B cell (primary cell): Measurements from ENCODE around the gene COA8. TPM values are rescaled to one million over a fixed set of nuclear protein-coding genes. Genes with fewer than 3 reads are reported as not detected.

Source experiments
- ATAC-seq: fragments of 200-7000 bp; cut with Tn5 transposase; one replicate; pipeline ENCODE4 v1.10.0; 2021; ENCODE audit warnings: low read depth, mild to moderate bottlenecking, moderate number of reproducible peaks, moderate library complexity
- CTCF ChIA-PET: fragments of 350-600 bp; sonication (Branson Sonifier 250); formaldehyde crosslinking; loops from one replicate; lab custom pipeline; 2021; ENCODE audit warnings: antibody characterized with exemption, inconsistent platforms; lab: Charles Lee
- POLR2A ChIA-PET: fragments of 350-600 bp; sonication (Branson Sonifier 250); formaldehyde crosslinking; loops from one replicate; lab custom pipeline; 2021; ENCODE audit warnings: antibody characterized with exemption; lab: Charles Lee
- DNase-seq: peaks from one replicate; pipeline ENCODE4 v3.0.0; 2013
- H2AFZ ChIP-seq: 2 replicates; pipeline ENCODE4 v1.6.1; 2012; ENCODE audit warnings: mild to moderate bottlenecking, low read depth, low read length; ENCODE audit not compliant: insufficient read depth, poor library complexity, severe bottlenecking
- H3K27ac ChIP-seq, 2 donors: 1 replicate in 1 of 2; 2 replicates in 1 of 2; pipeline ENCODE4 v1.5.1; 2012 to 2013; ENCODE audit warnings: low read length in 2 of 2, mild to moderate bottlenecking in 2 of 2, moderate library complexity in 1 of 2
- H3K27me3 ChIP-seq, 4 experiments: fragments of 200-600 bp in 1 of 4; sonication (generic) in 1 of 4; replicated peaks in 1 of 4; 1 replicate in 2 of 4; 2 replicates in 2 of 4; pipeline versions ENCODE4 v1.6.1 to v1.7.0; 2013 to 2016; ENCODE audit warnings: low read length in 3 of 4, mild to moderate bottlenecking in 2 of 4, mixed read lengths in 1 of 4, moderate library complexity in 1 of 4; ENCODE audit not compliant: insufficient read depth in 4 of 4, control insufficient read depth in 3 of 4; ENCODE audit errors: control extremely low read depth in 1 of 4
- H3K36me3 ChIP-seq, 2 experiments: replicated peaks in 1 of 2; 1 replicate in 1 of 2; 2 replicates in 1 of 2; pipeline versions ENCODE4 v1.6.1 to v1.7.1; 2013; ENCODE audit warnings: low read length in 1 of 2; ENCODE audit not compliant: insufficient read depth in 2 of 2, control insufficient read depth in 1 of 2; ENCODE audit errors: control extremely low read depth in 1 of 2, extremely low read depth in 1 of 2
- H3K4me1 ChIP-seq, 2 donors: fragments of 200-600 bp in 1 of 2; sonication (generic) in 1 of 2; 1 replicate in 1 of 2; 2 replicates in 1 of 2; pipeline versions ENCODE4 v1.5.1 to v1.6.1; 2013 to 2017; ENCODE audit warnings: low read length in 2 of 2; ENCODE audit not compliant: control insufficient read depth in 2 of 2, insufficient read depth in 2 of 2
- H3K4me2 ChIP-seq: replicated peaks from 2 replicates; pipeline ENCODE3; 2012; ENCODE audit warnings: mild to moderate bottlenecking, low read depth, low read length; ENCODE audit not compliant: poor library complexity, severe bottlenecking
- H3K4me3 ChIP-seq, 5 experiments: fragments of 200-600 bp in 1 of 5; sonication (generic) in 1 of 5; 1 replicate in 3 of 5; 2 replicates in 2 of 5; pipeline versions ENCODE4 v1.5.1 to v1.7.0; 2011 to 2016; ENCODE audit warnings: low read length in 4 of 5, mild to moderate bottlenecking in 4 of 5, low read depth in 2 of 5, control low read depth in 1 of 5, moderate library complexity in 1 of 5; ENCODE audit not compliant: insufficient read depth in 1 of 5; ENCODE audit errors: control extremely low read depth in 1 of 5, extremely low read depth in 1 of 5
- H3K79me2 ChIP-seq: fragments of 200-600 bp; sonication (generic); one replicate; pipeline ENCODE4 v1.6.0; 2016; ENCODE audit warnings: low read length; ENCODE audit not compliant: control insufficient read depth, insufficient read depth
- H3K9ac ChIP-seq: fragments of 200-600 bp; sonication (generic); 2 replicates; pipeline ENCODE4 v1.6.1; 2017; ENCODE audit warnings: mild to moderate bottlenecking, low read length, moderate library complexity
- H3K9me3 ChIP-seq, 3 donors: one replicate each; pipeline versions ENCODE4 v1.6.1 to v1.7.1; 2013; ENCODE audit warnings: low read length in 2 of 3; ENCODE audit not compliant: control insufficient read depth in 2 of 3, insufficient read depth in 1 of 3; ENCODE audit errors: control extremely low read depth in 1 of 3
- H4K20me1 ChIP-seq: 2 replicates; pipeline ENCODE4 v1.6.0; 2012; ENCODE audit warnings: mild to moderate bottlenecking, low read length; ENCODE audit not compliant: insufficient read depth, control insufficient read depth, poor library complexity, severe bottlenecking
- H3K27ac Mint-ChIP-seq: one replicate; pipeline ENCODE4 v1.8.0; 2021; ENCODE audit warnings: mixed read lengths
- H3K27me3 Mint-ChIP-seq: one replicate; pipeline ENCODE4 v1.8.0; 2021; ENCODE audit warnings: mixed read lengths
- H3K4me1 Mint-ChIP-seq: one replicate; pipeline ENCODE4 v1.8.0; 2021; ENCODE audit warnings: mixed read lengths
- H3K4me3 Mint-ChIP-seq: one replicate; pipeline ENCODE4 v1.8.0; 2021; ENCODE audit warnings: mixed read lengths
- H3K9me3 Mint-ChIP-seq: one replicate; pipeline ENCODE4 v1.8.0; 2022; ENCODE audit warnings: mixed read lengths; ENCODE audit not compliant: insufficient read depth
- EZH2 ChIP-seq: IDR thresholded peaks from 2 replicates; pipeline ENCODE4 v1.6.1; 2012; ENCODE audit warnings: borderline replicate concordance, low read depth, mild to moderate bottlenecking, moderate library complexity, low read length; ENCODE audit not compliant: insufficient read depth, poor library complexity, severe bottlenecking
- WGBS: methylation state at CpG from one replicate; pipeline ENCODE4 v1.1.5; 2013; ENCODE audit warnings: missing lambda C conversion rate; ENCODE audit not compliant: insufficient coverage; 5-methylcytosine and 5-hydroxymethylcytosine counted together
- intact Hi-C: fragments of 100-400 bp; cut with micrococcal nuclease; formaldehyde crosslinking; loops from one replicate; pipeline ENCODE4 v1.10.0; 2022
- polyA plus RNA-seq: library from polyadenylated mRNA; depleted of rRNA; stranded (reverse); fragments of >200 nt; gene quantifications from 2 replicates; pipeline ENCODE4 v1.2.3, GENCODE V29; 2012
- total RNA-seq, 2 donors: library from RNA; stranded (reverse); fragments of 120-200 nt in 1 of 2; gene quantifications; 1 replicate in 1 of 2; 2 replicates in 1 of 2; pipeline versions ENCODE4 v1.2.3 to v1.2.4, GENCODE V29; 2013 to 2022
- TF ChIP-seq, protein P1 (sequence below): fragments of 200-600 bp; IDR thresholded peaks from one replicate; pipeline ENCODE4 v1.8.0; 2022; ENCODE audit warnings: antibody characterized with exemption, mild to moderate bottlenecking

The COA8 gene
- total and polyA plus RNA-seq, 2 donors (not counting 1 experiment from before 2014, with no cell fraction given) = 7.5 to 24.9 TPM

DNA sequence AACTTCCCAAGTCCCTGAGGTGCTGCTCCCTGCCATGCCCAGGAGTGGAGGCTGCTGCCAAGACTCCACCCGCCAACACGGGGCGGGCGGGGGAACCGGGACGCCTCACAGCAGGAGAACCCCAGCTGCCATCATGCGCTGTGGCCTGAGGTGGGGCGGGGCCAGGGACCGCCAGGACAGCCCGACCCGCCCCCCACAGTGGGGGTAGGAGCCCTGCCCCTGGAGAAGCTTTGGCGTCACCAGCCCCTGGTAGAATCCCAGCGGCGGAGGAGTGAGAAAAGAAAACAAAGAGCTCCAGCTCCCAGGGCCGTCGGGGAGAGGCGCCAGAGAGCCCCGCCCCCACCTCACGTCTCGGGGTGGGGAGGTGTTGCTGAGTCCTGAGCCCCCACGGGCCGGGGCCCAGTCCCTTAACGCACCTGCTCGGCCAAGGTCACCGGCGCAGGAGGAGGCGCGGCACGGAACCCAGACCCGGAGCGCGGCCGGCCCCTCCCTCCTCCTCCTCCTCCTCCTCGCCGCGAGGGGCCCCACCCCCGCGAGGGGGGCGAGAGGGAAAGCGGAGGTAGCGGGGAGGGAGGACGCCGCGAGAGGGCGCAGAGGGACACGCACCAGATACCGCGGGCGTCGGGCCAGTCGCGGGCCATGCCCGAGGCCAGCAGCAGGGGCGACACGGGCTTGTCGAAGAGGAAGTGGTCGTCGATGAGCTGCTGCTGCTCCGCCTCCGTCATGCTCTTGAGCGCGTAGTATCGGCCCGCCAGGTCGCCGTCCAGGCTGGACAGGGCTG, 41.9 kb upstream of the COA8 start:
- 2% methylated on average over 54 of the region's 66 CpGs for WGBS
- peaks cover 22 to 31% of the 10 kb centered on the region in 2 donors for H3K4me1 ChIP-seq
- H3K9me3 ChIP-seq = peaks cover 0 to 14% (median 0%) of the 10 kb centered on the region in 3 donors
- TF ChIP-seq, protein P1, sequence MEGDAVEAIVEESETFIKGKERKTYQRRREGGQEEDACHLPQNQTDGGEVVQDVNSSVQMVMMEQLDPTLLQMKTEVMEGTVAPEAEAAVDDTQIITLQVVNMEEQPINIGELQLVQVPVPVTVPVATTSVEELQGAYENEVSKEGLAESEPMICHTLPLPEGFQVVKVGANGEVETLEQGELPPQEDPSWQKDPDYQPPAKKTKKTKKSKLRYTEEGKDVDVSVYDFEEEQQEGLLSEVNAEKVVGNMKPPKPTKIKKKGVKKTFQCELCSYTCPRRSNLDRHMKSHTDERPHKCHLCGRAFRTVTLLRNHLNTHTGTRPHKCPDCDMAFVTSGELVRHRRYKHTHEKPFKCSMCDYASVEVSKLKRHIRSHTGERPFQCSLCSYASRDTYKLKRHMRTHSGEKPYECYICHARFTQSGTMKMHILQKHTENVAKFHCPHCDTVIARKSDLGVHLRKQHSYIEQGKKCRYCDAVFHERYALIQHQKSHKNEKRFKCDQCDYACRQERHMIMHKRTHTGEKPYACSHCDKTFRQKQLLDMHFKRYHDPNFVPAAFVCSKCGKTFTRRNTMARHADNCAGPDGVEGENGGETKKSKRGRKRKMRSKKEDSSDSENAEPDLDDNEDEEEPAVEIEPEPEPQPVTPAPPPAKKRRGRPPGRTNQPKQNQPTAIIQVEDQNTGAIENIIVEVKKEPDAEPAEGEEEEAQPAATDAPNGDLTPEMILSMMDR = peak; percentile 67
- TF ChIP-seq EZH2 = no peak
- Mint-ChIP-seq H3K4me3 (peak overlapping the region; percentile 74), H3K27me3 (peaks cover 3% of the 10 kb centered on the region), H3K9me3 (no peaks in the 10 kb centered on the region), H3K27ac (peak overlapping the region; percentile 50), H3K4me1 (peaks cover 17% of the 10 kb centered on the region)
- intact Hi-C loops = loop anchor here (1.0 kb wide), 1 partner anchor 8 kb away; the partner anchor contains the start of gene TRMT61A
- H3K27me3 ChIP-seq = peaks cover 0 to 32% (median 11%) of the 10 kb centered on the region in 4 experiments
- H3K9ac ChIP-seq = peak overlapping the region; percentile 66
- no peaks in the 10 kb centered on the region for H3K36me3 ChIP-seq
- no peak overlapping the region for H3K27ac ChIP-seq
- peak overlapping the region; percentile 67 for H2AFZ ChIP-seq
- no peaks in the 10 kb centered on the region for H3K79me2 ChIP-seq
- peak; percentile 78 for ATAC-seq
- peak overlapping the region in 4 of 5 experiments; percentile 52 to 75 (median 59) for H3K4me3 ChIP-seq
- peak overlapping the region; percentile 98 for H3K4me2 ChIP-seq
- POLR2A ChIA-PET = interaction anchor here (0.6 to 1.4 kb wide), 2 partner anchors 8 to 108 kb away, joined by 3 to 5 read pairs; partner anchors contain the start of genes KLC1 and TRMT61A
- DNase-seq = peak; percentile 85
- CTCF ChIA-PET = interaction anchor here (0.9 to 6.1 kb wide), 8 partner anchors 8 to 159 kb away, joined by 3 to 128 read pairs (median 4); partner anchors contain the start of gene TRMT61A
- H4K20me1 ChIP-seq = peaks cover 11% of the 10 kb centered on the region
